HUDEP-2 (cell line): ENCODE data around the gene TAF15.
A peak's percentile ranks its signal among the peaks of the same experiment; 100 is the strongest.

ENCODE experiments used
- DNase-seq, 76 experiments: peaks; one replicate each; lab custom pipeline; 2025; ENCODE audit not compliant: unreplicated experiment in 76 of 76; lab: John Stamatoyannopoulos, UW

Gene TAF15

GRCh38 chr17:35784895-35785294 is 24.4 kb upstream of the TAF15 start:
- no peak for DNase-seq

GRCh38 chr17:35786941-35787432 is 22.3 kb upstream of the TAF15 start:
- no peak for DNase-seq

DNA sequence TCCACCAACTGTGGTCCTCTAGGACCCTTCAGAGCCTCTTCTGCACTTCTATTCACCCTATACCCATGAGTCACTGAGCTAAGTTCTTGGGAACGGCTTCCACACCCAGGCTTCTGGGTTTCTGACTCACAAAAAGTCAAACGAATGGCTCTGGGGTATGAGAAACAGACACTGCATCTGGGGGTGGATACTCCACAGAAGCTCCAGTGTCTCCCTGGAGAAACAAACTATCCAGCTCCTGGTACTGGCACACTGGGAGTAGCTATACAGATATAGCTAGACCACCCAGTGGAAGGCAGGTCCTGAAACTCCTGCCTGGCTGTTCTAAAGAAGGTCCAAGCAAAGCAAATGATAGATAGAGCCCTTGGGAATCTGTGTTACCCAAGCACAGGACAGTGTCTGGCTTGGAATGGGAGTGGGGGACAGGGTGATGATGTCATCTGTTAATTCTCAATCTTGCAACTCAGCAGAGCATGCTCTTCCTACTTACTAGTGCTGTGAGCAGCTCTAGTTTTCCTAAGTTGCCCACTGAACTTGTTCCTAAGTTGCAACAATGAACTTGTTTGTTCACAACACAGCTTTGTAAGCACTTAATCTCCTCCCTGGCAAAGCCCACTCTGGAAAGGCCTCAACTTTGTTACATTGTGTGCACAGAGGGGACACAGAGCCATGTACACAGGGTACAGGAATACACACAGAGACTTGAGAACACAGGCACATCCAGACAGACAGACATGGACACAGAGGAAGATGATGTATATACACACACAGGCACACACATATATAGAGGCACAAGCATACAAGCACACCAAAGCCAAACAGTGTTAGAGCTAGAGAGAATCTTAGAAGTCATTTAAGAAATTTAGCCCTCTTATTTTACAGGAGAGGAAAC is 20.6 kb upstream of the TAF15 start:
- DNase-seq: no peak

DNA sequence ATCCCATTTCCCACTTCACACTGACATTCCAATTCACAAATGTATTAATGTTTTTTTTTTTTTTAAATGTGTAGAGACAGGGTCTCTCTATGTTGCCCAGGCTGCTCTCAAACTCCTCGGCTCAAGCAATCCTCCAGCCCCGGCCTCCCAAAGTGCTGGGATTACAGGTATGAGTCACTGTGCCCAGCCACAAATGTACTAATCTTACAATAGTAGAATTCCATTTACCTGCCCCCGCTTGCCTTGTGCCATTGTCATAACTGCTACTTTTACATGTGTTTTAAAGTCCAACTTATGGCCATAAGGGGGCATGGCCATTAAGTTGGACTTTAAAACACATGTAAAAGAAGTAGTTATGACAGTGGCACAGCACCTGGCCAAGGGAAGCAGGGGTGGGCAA is 18.4 kb upstream of the TAF15 start:
- no peak for DNase-seq

- DNase-seq: no peak
Measured at GRCh38 chr17:35791681-35792350, 17.5 kb upstream of the TAF15 start.

- no peak for DNase-seq
Measured at GRCh38 chr17:35793257-35793656, 16.0 kb upstream of the TAF15 start.

DNA sequence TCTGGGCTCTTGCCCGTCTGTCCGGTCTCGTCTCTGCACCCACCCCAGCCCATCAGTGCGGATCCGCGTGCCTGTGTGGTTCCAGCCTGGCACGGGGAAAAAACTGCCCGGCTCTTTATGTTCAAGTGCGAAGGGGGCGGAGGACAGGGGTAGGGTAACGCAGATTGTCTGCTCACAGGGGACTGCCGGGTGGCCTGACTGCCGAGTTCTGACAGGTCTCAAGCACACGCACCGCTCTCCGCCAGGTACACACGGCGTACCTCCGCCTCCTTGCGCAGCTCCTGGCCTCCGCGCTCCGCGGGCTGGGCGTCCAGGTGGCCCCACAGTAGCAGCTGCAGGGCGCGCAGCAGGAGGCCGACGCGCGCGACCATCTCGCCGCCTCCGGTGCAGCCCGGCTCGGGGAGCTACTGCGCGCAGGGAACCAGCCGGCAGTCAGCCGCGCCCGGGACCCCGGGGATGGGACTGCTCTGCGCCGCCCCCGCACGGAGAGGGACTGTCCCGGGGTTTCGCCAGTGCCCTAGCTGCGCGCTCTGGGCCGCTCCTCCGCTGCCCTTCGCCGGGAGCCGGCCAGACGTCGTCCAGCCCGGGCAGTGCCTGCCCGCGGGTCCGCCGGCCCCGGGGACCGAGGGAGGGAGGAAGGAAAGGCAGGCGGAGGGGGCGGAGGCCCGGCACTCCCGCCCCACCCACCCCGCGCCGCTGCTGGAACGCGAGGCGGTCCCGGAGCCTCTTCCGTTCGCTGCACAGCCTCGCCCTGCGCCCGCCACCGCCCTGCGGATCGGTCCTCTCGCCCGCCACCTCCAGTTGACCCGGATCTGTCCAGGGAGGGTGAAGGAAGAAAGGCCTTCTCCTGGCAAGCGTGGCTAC is 14.0 kb upstream of the TAF15 start, which contains the start of gene MMP28:
MMP28 (minus strand) TSS at position 635 of the 864 bp plus-strand sequence; CDS start at position 371, 264 bp downstream.
- peak in 13 of 76 experiments; percentile 4 to 45 (median 22) for DNase-seq

- DNase-seq: no peak
Measured at GRCh38 chr17:35795871-35796265, 13.4 kb upstream of the TAF15 start.

- DNase-seq: no peak
Measured at GRCh38 chr17:35796942-35797341, 12.3 kb upstream of the TAF15 start.

- no peak for DNase-seq
Measured at GRCh38 chr17:35797370-35797769, 11.9 kb upstream of the TAF15 start.

- no peak for DNase-seq
Measured at GRCh38 chr17:35797918-35798317, 11.4 kb upstream of the TAF15 start.

GRCh38 chr17:35799942-35800341 is 9.3 kb upstream of the TAF15 start:
- DNase-seq: no peak

GRCh38 chr17:35801583-35802224 is 7.6 kb upstream of the TAF15 start:
- peak in 33 of 76 experiments; percentile 6 to 56 (median 24) for DNase-seq

GRCh38 chr17:35804658-35805192 is 4.6 kb upstream of the TAF15 start:
- DNase-seq: peak in 59 of 76 experiments; percentile 5 to 91 (median 57)

DNA sequence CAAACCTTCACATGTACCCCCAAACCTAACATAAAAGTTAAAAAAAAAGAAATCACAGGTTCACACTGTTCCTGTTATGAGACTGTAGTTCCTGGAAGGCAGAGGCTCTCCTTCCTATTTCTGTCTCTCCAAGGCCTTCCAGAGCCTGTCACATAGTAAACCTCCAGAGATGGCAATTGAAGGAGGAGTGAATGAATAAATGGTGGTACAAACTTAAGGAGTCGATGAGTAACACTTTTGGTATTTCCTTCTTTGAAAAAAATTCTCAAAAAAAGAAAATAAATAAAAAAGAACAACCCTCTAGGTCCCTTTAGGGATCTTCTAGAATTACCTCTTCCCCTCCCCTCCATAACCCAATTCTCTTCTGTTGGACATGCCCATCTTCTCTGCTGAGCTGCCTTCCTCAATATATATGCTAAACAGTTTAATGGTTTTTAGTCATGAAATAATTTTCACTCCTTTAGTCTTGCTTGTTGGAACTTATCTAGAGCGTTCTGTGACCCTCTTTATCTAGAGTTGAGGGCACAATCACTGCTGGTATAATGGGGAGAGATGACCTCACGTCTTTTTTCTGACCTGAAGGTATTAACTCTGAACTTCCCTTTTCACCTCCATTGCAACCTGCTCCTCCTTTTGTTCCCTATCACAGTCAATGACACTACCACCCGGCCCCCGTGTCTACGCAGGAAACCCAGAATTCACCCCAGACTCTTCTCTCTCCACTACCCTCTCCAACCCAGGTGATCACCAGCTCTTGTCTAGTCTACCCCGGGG is 1.7 kb upstream of the TAF15 start:
- no peak for DNase-seq

DNA sequence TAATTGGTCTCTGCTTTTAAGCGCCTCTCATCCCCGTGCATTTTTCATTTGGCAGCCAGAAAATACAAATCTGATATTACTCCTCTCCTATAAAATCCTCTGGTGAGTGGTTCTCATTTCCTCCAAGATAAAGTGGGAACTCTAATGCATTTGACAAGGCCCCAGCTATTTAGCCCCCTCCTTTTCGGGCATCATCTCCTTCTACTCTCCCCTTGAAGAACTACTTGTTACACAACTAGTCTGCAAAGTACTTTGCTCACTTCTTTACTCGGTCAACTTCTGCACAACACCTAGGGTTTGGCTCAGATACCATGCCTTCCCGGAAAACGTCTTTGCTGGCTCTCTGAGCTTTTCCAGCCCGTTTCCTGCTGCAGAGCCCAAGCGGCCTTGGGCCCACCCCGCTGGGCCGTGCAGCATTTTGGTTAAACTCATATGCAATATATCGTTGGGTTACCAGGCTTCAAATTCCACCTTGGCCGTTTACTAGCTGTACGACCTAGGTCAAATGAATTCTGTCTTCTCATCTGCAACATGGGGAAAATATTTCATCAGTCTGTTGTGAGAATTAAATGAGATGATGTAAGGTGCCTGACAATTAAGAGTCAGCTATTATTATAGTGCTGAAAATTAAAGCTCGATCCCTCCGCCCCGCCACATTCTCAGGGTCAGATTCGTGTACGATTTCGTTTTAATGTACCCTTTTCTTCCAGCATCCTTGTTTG is 883 bp upstream of the TAF15 start:
- DNase-seq: peak in 1 of 76 experiments; percentile 53

- DNase-seq: peak in 4 of 76 experiments; percentile 40 to 48 (median 46)
Measured at GRCh38 chr17:35809855-35810461, 674 bp downstream of the TAF15 start.

DNA sequence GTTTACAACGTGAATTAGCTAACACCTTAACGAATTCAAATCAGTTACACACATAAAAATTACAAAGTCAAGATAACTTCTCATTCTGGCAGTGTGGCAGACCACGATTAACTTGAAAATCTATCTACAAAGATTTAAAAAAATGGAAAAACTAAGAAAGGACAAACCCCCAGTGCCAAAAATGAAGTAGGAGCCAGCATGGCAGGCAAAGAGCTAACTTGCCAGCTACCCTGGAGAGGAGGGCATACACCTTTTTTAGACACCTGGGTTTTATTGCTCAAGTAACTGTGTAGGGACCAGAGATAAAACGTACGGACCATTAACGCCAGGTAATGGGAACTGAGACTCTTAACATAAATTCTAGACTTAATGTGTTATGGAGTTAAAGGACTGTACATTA is 2.5 kb downstream of the TAF15 start:
- no peak for DNase-seq
